Sciatic nerve (tissue), 2 donors: ENCODE results near the gene PYDC1. TPM values are rescaled to one million over a fixed set of nuclear protein-coding genes. Genes with fewer than 3 reads are reported as not detected.

Experiments used
- ATAC-seq: fragments of 200-7000 bp; cut with Tn5 transposase; one replicate; pipeline ENCODE4 v1.9.1; 2020; ENCODE audit warnings: mild to moderate bottlenecking, moderate library complexity
- DNase-seq: peaks from one replicate; pipeline ENCODE4 v3.0.0-alpha.2; 2020; ENCODE audit warnings: low spot score
- intact Hi-C: fragments of 100-400 bp; cut with DNase I; formaldehyde crosslinking; loops from one replicate; pipeline ENCODE4 v1.14.2; 2022
- total RNA-seq: library from RNA; stranded (reverse); fragmentation: NEBNext Ultra II Directional; extraction: Animal tissue kit (Norgen Biotek cat#: 25700); gene quantifications from one replicate; pipeline ENCODE4 v1.2.1, GENCODE V29; 2021
- donor health status: DM: no; HTN: no; CAD: no.
- donor health status: DM: no; HTN: no; CAD: no.

PYDC1 gene
- total RNA-seq, 1 donor from 2014 or later, result not detected

GRCh38 chr16:31224092-31224955 lies 7.4 kb upstream of the PYDC1 start:
- DNase-seq, result no peak
- intact Hi-C loops, result no loop called here
- no peak for ATAC-seq

- no peak for DNase-seq
- no peak for ATAC-seq
- intact Hi-C loops, result no loop called here
Measured at GRCh38 chr16:31223044-31223443, 6.1 kb upstream of the PYDC1 start.

DNA sequence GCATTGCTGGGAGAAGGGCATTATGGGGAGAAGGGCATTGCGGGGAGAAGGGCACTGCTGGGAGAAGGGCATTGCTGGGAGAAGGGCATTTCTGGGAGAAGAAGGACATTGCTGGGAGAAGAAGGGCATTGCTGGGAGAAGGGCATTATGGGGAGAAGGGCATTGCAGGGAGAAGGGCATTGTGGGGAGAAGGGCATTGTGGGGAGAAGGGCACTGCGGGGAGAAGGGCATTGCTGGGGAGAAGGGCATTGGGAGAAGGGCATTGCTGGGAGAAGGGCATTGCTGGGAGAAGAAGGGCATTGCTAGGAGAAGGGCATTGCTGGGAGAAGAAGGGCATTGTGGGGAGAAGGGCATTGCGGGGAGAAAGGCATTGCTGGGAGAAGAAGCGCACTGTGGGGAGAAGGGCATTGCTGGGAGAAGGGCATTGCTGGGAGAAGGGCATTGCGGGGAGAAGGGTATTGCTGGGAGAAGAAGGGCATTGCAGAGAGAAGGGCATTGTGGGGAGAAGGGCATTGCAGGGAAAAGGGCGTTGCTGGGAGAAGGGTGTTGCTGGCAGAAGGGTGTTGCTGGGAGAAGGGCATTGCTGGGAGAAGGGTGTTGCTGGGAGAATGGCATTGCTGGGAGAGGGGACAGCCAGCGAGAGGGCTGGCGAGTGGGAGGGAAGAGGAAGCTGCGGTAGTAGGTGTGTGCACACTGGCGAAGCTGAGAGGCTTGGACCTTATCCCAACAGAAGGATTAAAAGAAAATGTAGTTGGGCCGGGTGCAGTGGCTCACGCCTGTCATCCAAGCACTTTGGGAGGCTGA lies 4.6 kb upstream of the PYDC1 start:
- ATAC-seq, result no peak
- intact Hi-C loops, result no loop called here
- no peak for DNase-seq

DNA sequence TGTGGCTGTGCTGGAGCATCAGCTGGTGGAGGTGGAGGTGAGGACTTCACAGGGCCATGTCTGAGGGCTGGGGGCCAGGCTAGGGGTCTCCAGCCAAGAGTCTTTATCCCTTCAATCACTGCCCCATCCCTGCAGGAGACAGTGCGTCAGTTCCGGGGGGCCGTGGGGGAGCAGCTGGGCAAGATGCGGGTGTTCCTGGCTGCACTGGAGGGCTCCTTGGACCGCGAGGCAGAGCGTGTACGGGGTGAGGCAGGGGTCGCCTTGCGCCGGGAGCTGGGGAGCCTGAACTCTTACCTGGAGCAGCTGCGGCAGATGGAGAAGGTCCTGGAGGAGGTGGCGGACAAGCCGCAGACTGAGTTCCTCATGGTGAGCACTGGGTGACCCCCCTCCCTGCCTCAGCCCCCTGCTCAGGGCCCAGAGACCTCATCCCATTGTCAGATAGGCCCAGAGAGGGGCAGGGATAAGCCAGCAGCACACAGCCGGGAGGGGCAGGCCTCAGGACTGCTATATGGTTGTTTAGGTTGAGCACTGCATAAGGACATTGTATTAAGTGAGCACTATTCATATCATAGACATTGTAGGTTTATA lies 2.3 kb upstream of the PYDC1 start:
- no peak for ATAC-seq
- intact Hi-C loops, result loop anchor here (5.0 kb wide), 1 partner anchor 617 kb away; no protein-coding TSS in a partner anchor
- DNase-seq, result no peak

DNA sequence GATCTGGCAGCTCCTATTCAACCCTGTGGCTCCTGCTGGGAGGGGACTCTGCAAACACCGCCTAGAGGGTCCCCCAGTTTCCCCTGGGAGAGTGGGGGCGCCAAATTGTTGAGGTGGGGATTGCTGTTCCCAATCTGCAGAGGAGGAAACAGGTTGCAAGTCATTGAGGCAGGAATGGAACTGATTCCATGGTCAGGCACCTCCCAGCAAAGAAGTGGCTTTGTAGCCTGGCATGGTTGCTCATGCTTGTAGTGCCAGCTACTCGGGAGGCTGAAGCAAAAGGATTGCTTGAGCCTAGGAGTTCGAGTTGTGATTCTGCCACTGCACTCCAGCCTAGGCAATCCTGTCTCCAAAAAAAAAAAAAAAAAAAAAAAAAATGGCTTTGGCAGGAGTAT lies 198 bp upstream of the PYDC1 start:
- DNase-seq, result no peak
- no peak for ATAC-seq
- intact Hi-C loops, result loop anchor here (5.0 kb wide), 1 partner anchor 615 kb away; no protein-coding TSS in a partner anchor

- intact Hi-C loops, result loop anchor here (5.0 kb wide), 1 partner anchor 613 kb away; no protein-coding TSS in a partner anchor
- peak; percentile 70 for DNase-seq
- ATAC-seq, result peak; percentile 83
Measured at GRCh38 chr16:31215287-31216162, 1.4 kb downstream of the PYDC1 start.

- ATAC-seq, result no peak
- intact Hi-C loops, result loop anchor here (5.0 kb wide), 1 partner anchor 612 kb away; no protein-coding TSS in a partner anchor
- DNase-seq, result no peak
Measured at GRCh38 chr16:31214708-31215286, 2.1 kb downstream of the PYDC1 start.

DNA sequence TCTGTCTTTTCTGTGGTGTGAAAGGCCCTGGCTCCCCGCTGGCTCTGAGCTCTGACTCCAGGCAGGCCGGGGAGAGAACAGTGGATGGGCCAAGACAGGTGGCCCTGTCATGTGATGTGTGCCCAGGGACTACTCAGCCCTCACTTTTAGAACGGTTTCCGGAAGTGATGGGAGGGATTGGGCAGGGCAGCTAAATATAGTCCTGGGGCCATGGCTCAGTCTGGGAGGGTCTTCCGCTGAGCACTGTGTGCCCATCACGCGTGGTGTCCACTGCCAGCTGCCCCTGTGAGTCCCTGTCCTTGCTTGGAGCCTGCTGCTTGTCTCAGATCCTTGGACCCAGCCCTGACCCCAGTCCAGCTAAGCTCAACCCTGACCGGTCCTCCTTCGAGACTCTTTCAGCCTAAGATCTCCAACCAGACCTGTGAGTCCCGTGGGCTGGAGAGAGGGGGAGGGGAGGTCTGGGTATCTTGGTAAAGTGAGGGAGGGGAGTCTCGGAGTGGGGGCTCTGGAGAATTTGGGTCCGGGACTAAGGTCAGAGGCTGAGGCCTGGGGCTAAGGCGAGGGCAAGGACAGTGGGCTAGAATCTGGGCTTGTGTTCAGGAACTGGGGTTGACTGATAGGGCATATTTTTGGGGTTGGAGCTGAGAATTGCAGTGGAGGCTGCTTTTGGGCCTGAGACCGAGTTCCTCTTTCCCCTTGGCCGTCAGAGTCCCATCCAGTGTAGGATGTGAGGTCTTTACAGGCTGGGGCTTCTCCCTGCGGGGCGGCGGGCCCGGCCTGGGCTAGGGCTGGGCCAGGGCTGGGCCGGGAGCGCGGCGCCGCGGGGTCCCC lies 2.8 kb downstream of the PYDC1 start, which contains the start of gene TRIM72:
Gene TRIM72, plus strand, starts transcription at position 243 of the 831 bp plus-strand sequence. CDS start 620 bp downstream, outside the sequence.
- ATAC-seq (peak; percentile 28), DNase-seq (no peak)
- intact Hi-C loops, result no loop called here

GRCh38 chr16:31213342-31213741 lies 3.6 kb downstream of the PYDC1 start:
- ATAC-seq (no peak), DNase-seq (no peak)
- intact Hi-C loops, result no loop called here

- ATAC-seq (no peak), DNase-seq (no peak)
- intact Hi-C loops, result no loop called here
Measured at GRCh38 chr16:31206776-31207175, 10.2 kb downstream of the PYDC1 start.

- ATAC-seq (no peak), DNase-seq (no peak)
- intact Hi-C loops, result no loop called here
Measured at GRCh38 chr16:31204871-31205666, 11.9 kb downstream of the PYDC1 start.

DNA sequence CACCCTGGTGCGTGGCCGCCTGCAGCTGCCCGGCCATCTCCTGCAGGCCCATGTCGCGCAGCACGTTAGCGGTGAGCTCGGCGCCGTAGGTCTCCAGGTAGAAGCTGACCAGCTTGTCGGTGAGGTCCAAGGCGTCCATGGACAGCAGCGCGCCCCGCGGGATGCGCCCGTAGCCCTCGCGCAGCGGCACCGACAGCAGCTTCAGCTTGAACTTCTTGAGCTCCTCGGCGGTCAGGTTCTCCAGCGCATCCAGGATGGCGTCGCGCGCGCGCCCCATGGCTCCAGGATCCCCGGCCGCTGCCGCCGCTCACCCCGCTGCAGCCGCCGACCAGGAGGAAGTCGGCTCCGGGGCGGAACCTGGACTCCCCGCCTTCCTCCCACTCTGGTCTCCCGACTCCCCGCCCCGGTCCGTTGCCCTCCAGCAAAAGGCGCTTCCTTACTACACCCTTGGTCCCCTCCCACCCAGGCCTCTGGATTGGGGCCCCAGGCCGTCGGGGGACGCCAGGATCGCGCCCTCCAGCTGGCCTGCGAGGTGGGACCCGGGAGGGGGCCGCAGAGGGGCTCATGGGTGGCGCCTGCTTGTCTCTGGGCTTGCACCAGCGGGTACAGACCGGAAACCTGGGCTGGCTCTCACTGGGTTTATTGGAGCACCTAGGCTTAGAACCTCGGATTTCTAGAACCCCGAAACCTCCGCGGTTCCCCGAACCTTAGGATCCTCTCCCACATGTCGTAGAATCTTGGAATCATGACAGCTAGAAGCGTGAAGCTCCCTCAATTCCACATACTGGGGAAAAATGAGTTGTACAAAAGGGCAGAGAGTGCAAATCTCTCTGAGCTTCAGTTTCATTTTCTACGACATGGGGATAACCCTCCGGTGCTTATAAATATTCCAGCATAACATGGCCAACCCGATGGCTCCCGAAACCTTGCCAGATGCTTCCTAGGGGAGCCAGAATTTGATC lies 14.2 kb downstream of the PYDC1 start, which contains the start of gene PYCARD:
Gene PYCARD, minus strand, starts transcription at position 347 of the 962 bp plus-strand sequence. Its CDS starts 70 bp downstream, at position 277.
- DNase-seq (peak; percentile 80), ATAC-seq (peak; percentile 78)
- intact Hi-C loops, result no loop called here

- ATAC-seq (peak; percentile 62), DNase-seq (no peak)
Measured at GRCh38 chr16:31201582-31202413, 15.1 kb downstream of the PYDC1 start.

DNA sequence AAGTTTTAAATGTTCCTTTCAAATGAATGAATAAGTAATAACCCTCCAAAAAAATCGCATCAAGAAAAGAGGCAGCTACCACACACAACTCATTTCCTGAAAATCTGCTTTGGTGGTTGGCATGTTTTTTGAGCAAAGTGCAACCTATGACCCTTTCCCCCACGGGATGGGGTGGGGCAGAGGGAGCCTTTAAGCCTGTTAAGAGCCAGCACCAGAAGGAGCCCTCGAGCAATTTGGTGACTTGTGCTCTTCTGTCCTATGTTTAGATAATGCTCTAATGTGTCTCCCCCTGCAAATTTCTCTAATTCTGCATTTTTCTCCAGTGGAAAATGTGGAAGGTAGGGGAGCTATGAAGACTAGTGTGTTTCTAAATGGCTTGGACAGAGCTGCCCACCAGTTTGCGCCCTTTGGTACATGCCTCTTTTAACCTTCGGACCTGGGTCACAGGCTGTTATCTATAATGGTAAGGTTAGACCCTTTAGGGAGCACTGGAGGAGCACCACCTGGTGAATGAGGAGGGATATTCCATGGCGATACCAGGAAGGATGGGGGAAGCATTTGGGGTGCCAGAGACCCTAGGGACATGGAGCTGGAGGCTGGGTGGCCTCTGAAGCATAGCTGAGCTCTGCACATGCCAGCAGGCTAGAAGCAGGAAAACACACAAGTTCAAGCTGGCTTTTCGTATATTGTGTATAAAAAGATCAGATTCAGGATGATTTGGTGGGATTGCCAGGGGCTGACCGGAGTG lies 15.9 kb downstream of the PYDC1 start:
- intact Hi-C loops, result no loop called here
- ATAC-seq, result peak; percentile 31
- DNase-seq, result no peak

More at GRCh38 chr16:31201582-31202413, 15.1 kb downstream of the PYDC1 start:
- intact Hi-C loops, result no loop called here
